HEK293T (cell line): ENCODE data around the gene VTN.

Experiments used
- FOXA1 ChIP-seq: fragments of 450-650 bp; IDR thresholded peaks from 2 replicates; pipeline ENCODE4 v1.6.1; 2016; ENCODE audit warnings: mild to moderate bottlenecking
- FOXK2 ChIP-seq: fragments of 450-650 bp; IDR thresholded peaks from 2 replicates; pipeline ENCODE4 v1.6.1; 2016; ENCODE audit warnings: mild to moderate bottlenecking
- FOXM1 ChIP-seq: fragments of 450-650 bp; IDR thresholded peaks from 2 replicates; pipeline ENCODE4 v1.6.1; 2017; ENCODE audit warnings: mild to moderate bottlenecking, borderline replicate concordance
- HDGF ChIP-seq: fragments of 450-650 bp; IDR thresholded peaks from 2 replicates; pipeline ENCODE4 v1.6.1; 2017; ENCODE audit warnings: antibody characterized with exemption, borderline replicate concordance
- SUZ12 ChIP-seq: fragments of 450-650 bp; IDR thresholded peaks from 2 replicates; pipeline ENCODE4 v1.6.1; 2016; ENCODE audit warnings: mild to moderate bottlenecking
- ZNF384 ChIP-seq: fragments of 450-650 bp; IDR thresholded peaks from 2 replicates; pipeline ENCODE4 v1.6.1; 2016

DNA sequence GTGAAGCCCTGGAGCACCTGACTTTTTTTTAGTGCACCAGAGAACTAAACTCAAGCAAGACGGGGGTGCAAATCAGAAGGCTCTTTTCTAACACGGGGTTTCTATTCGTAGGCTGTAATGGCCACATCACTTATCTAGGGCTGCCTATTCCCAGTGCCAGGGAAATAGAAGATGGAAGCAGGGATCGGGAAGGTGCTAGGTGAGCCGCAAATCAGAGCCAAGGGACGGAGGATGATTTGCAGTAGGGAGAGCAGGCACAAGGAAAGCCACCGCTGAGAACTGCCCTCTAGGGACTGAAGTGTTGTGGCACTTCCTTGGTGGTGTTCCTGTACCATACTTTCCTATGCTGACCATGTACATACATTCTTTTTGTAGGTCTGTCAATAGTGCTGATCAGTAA is 43.7 kb upstream of the VTN start:
- no peak for TF ChIP-seq SUZ12
- TF ChIP-seq HDGF: no peak
- no peak for TF ChIP-seq FOXK2
- TF ChIP-seq FOXM1: no peak
- TF ChIP-seq ZNF384: no peak
- no peak for TF ChIP-seq FOXA1
